Bronchial epithelial cell (primary cell): ENCODE data around the gene NLN. TPM values are rescaled to one million over a fixed set of nuclear protein-coding genes. Genes with fewer than 3 reads are reported as not detected.
"Not testable (repeated sequence)": the region's sequence is repeated elsewhere in the genome, so short reads cannot be mapped to it uniquely, and the experiment has no call there.

Source experiments
- DNase-seq: peaks from one replicate; pipeline ENCODE4 v3.0.0-alpha.2; 2010; ENCODE audit warnings: low read depth
- FAIRE-seq: peaks from 2 replicates; lab custom pipeline; 2011; peaks lifted over from hg19 to GRCh38; lab: Jason Lieb, UNC
- H3K27me3 ChIP-seq: 2 replicates; pipeline ENCODE4 v1.5.1; 2011; ENCODE audit warnings: low read length; ENCODE audit not compliant: control insufficient read depth, insufficient read depth
- H3K36me3 ChIP-seq: 2 replicates; pipeline ENCODE4 v1.5.1; 2011; ENCODE audit warnings: low read length; ENCODE audit not compliant: control insufficient read depth, insufficient read depth
- H3K4me3 ChIP-seq: 2 replicates; pipeline ENCODE4 v1.5.1; 2011; ENCODE audit warnings: mild to moderate bottlenecking, low read depth, low read length, control low read depth
- CTCF ChIP-seq: IDR thresholded peaks from 2 replicates; pipeline ENCODE4 v1.5.1; 2011; ENCODE audit warnings: mild to moderate bottlenecking, moderate library complexity, low read length, control low read depth, inconsistent platforms; ENCODE audit not compliant: insufficient read depth, severe bottlenecking
- total RNA-seq: library from RNA; depleted of rRNA; stranded (reverse); fragments of >200 nt; gene quantifications from 2 replicates; pipeline ENCODE4 v1.2.1, GENCODE V29; 2014

The NLN gene
- total RNA-seq, 1 donor from 2014 or later: 40.3 TPM

GRCh38 chr5:65840071-65840470, 118.1 kb downstream of the NLN start:
- Histone ChIP-seq H3K27me3 (no peaks in the 10 kb centered on the region), H3K4me3 (no peak overlapping the region), H3K36me3 (no peaks in the 10 kb centered on the region)
- TF ChIP-seq CTCF: no peak
- DNase-seq (no peak), FAIRE-seq (no peak)

- not testable (repeated sequence) for H3K36me3 ChIP-seq, H3K4me3 ChIP-seq, H3K27me3 ChIP-seq, DNase-seq, FAIRE-seq
These were observed 122.8 kb downstream of the NLN start for GRCh38 chr5:65844763-65845162.

GRCh38 chr5:65846101-65846500, 124.1 kb downstream of the NLN start:
- no peak for DNase-seq
- no peak for FAIRE-seq
- no peaks in the 10 kb centered on the region for H3K27me3 ChIP-seq
- TF ChIP-seq CTCF: no peak
- no peaks in the 10 kb centered on the region for H3K36me3 ChIP-seq
- H3K4me3 ChIP-seq: no peak overlapping the region

- FAIRE-seq, H3K4me3 ChIP-seq, H3K36me3 ChIP-seq, H3K27me3 ChIP-seq, DNase-seq: not testable (repeated sequence)
These were observed 125.0 kb downstream of the NLN start for GRCh38 chr5:65847019-65847418.

- not testable (repeated sequence) for FAIRE-seq, H3K27me3 ChIP-seq, H3K4me3 ChIP-seq, DNase-seq, H3K36me3 ChIP-seq
These were observed 127.9 kb downstream of the NLN start for GRCh38 chr5:65849918-65850317.

GRCh38 chr5:65854925-65855324, 132.9 kb downstream of the NLN start:
- H3K36me3 ChIP-seq: no peaks in the 10 kb centered on the region
- H3K27me3 ChIP-seq: no peaks in the 10 kb centered on the region
- no peak for FAIRE-seq
- no peak for DNase-seq
- no peak for TF ChIP-seq CTCF
- H3K4me3 ChIP-seq: no peak overlapping the region

GRCh38 chr5:65855766-65856315, 133.8 kb downstream of the NLN start:
- no peaks in the 10 kb centered on the region for H3K27me3 ChIP-seq
- DNase-seq (no peak), FAIRE-seq (no peak)
- no peak for TF ChIP-seq CTCF
- no peaks in the 10 kb centered on the region for H3K36me3 ChIP-seq
- no peak overlapping the region for H3K4me3 ChIP-seq
